GM12891 (cell line): Measurements from ENCODE around the gene PLIN3.
A peak's percentile ranks its signal among the peaks of the same experiment; 100 is the strongest.

Experiments
- POLR2A ChIP-seq: IDR thresholded peaks from 2 replicates; pipeline ENCODE4 v1.6.1; 2011; ENCODE audit warnings: low read depth, low read length, control low read depth
- POLR2AphosphoS5 ChIP-seq: IDR thresholded peaks from 2 replicates; pipeline ENCODE4 v1.6.1; 2011; ENCODE audit warnings: low read depth, low read length, control low read depth
- TAF1 ChIP-seq: IDR thresholded peaks from 2 replicates; pipeline ENCODE4 v1.6.1; 2011; ENCODE audit warnings: low read depth, low read length, control low read depth

- TF ChIP-seq TAF1 (no peak), POLR2A (0 out of 2 replicates have a peak, but pooled peaks have one; percentile 6), POLR2AphosphoS5 (peak; percentile 45; the same call in 1 of the 2 replicates)
Measured at GRCh38 chr19:4815426-4816201, 51.9 kb downstream of the PLIN3 start.
